HUDEP-2 (cell line): ENCODE results near the gene PRKAR2B.
"Not testable (repeated sequence)": the region's sequence is repeated elsewhere in the genome, so short reads cannot be mapped to it uniquely, and the experiment has no call there.

Source experiments
- DNase-seq, 76 experiments: peaks; one replicate each; lab custom pipeline; 2025; ENCODE audit not compliant: unreplicated experiment in 76 of 76; lab: John Stamatoyannopoulos, UW

Gene PRKAR2B

DNA sequence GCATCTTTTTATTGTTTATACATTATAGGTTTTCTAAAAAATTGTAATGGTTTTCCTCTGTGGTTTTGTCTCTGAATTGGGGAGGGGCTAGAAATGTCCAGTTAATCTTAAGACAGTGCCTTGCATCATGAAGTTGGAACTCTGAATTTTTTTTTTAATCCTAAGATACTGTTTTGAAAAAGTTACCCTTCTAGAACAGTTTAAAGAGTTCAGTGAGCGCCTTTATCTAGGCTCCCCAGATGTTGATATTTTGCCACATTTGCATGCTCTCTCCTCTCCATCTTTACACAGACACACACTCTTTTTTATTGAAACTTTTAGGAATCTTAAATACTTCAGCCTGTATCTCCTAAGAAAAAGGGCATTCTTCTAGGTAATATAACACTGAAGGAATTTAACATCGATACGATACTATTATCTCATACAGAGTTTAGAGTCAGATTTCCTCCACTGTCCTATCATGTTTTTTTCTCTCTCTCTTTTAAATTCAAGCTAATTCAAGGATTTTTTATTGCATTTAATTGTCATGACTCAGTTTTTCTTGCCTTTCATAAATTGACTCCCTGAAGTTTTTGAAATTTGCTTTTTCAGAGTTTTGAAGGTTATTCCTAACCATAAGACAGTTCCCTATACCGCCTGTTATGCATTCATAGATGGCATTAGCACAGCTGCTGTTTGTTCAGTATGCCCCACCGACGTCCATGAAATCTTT lies 31.5 kb downstream of the PRKAR2B start:
- peak in 45 of 76 experiments; percentile 1 to 81 (median 42) for DNase-seq

DNA sequence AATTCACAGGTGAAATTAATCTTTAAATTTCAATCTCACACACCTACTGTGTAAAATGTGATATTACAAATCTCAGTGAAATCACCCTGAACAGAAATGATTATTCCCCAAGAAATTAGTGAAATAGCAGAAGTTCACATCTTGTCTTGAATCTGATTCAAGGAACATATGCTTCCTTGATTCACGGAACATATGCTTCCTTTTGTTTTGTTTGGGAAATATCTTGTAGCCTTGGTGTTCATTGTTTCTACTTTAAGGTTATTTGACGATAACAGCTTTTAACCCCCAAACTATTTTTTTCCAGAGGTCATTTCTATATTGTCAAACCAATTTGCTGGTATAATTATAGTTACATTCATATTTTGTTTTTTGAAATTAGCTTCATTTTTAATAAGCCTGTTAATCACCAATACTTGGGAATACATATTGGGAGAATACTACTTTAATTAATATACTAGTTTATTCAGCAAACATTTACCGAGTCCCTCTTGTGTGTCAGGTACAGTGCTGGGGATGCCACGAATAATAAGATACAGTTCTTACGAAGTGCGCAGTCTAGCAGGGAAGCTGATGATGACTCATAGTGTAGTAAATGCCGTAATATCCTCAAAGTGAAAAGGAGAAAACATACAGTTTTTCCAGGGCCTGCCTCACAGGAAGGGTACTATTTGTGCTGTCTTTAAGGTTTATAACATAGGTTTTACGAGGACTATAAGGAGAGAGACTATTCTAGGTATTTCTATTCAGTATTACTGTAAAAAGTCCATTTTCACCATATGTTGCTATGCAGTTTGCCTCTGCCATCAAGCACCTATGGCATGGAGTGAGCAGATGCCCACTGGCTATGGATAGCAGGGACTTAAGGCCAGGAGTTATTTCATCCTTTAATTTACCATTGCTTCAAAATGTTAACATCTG lies 32.5 kb downstream of the PRKAR2B start:
- DNase-seq = no peak

DNA sequence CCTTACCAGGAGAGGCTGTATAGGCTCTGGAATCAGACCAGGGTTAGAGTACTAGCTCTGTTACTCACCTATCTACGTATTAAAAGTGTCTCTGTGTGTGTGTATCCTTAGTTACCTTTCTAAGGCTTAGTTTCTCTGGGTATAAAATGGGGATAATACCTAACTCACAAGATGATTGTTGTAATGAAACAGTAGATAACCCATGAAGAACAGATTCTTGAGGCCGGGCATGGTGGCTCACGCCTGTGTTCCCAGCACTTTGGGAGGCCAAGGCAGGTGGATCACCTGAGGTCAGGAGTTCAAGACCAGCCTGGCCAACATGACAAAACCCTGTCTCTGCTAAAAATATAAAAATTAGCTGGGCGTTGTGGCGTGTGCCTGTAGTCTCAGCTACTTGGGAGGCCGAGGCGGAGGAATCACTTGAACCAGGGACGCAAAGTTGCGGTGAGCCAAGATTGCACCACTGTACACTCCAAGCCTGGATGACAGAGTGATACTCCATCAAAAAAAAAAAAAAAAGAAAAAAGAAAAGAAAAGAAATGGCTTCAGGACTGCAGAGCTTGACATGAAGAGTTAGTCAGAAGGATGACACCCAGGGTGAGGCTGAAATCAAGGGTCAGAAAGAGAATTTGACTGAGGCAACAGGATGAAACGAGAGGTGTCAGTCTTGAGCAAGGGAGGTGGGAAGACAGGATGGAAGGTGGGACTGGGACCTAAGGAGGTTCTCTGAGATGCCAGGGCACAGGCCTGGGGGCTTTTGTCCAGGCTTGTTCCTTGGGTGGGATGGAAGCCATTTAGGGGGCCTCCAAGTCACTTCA lies 33.4 kb downstream of the PRKAR2B start:
- DNase-seq = peak in 1 of 76 experiments; percentile 31

DNA sequence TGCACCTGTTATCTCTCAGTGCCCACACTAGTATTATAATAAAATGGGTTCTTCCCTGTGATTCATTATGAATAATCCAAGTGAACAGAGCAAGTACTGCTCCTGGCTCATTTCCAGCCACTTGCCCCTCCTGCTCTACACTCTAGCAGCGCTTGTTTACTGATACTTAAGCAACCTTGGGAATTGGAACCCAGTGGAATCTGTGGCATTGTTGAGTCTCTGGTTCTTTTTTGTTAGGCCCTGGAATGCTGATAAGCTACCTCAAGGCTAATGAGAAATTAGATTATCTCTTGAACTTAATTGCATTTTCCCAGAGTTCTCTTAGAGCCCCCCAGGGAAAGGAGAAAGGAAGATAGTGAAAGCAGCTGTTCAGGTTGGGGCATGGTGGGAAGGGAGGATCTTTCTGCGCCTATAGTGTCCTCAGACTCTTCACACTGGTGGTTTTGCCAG lies 34.0 kb downstream of the PRKAR2B start:
- peak in 49 of 76 experiments; percentile 5 to 64 (median 31) for DNase-seq

DNA sequence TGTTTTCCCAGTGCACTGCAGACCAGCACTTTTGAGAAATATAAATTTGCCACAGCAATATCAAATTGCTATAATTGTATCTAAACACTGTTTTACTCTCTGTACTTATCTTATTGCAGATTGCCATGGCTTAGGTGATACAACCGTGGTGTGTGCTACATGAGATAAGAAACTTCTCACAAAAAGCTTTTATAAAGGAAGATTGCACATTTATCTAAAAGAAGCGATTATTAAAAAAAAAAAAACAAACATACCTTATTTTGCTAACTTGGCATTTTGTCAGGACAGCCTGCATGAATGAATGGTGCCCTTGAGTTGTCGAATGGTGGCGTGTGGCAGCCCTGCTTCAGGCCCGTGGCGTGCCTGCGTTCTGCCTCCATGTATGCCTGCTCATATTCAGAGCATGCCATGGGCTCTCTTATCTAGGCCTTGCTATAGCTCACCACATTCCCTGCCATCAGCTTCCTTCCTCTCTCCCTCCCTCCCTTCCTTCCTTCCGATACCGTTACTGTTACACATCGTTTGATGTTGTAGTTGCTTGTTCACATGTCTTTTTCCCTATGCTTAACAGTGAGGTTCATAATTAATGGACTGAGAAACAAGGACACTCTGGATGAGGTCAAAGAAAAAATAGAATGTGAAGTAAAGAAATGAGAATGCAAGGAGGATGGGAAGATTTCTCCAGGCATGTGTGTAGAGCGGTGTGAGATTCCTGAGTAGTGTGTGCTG lies 34.9 kb downstream of the PRKAR2B start:
- DNase-seq = peak in 61 of 76 experiments; percentile 12 to 74 (median 43)

DNA sequence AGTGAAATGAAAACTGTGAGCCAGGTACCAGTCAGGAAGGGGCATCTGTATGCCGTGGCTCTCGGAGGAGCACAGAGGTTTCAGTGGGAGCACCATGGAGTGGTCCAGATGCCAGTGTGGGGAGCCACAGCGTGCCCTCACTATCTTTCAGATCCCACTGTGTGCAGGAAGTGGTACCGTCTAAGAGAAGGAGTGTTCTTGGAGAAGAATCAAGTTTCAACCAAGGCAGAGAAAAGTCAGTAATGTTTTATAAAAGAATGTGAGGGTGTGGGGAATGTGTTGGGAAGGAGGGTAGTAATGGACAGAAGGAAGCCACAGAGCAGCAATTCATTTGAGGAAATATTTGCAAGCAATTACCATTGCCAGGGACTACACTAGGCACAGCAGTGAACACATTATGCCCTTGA lies 35.6 kb downstream of the PRKAR2B start:
- peak in 1 of 76 experiments; percentile 5 for DNase-seq

DNA sequence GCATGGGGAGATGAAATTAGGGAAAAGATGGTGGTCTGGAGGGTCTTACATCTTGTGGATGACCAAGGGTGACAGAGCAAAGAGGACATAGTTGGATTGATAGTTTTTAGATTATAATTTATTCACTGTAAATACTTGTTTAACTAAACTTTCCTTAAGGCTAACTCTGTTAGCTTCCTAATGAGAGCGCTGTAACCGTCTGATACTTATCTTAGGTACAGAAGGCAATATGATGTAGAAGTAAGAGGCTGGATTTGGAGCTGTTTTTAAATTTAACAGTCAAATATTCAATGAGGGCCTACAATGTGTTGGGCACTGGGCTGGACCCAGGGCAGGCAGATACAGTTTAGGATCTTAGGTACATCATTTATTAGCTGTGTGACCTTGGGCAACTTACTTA lies 36.0 kb downstream of the PRKAR2B start:
- DNase-seq = no peak

DNA sequence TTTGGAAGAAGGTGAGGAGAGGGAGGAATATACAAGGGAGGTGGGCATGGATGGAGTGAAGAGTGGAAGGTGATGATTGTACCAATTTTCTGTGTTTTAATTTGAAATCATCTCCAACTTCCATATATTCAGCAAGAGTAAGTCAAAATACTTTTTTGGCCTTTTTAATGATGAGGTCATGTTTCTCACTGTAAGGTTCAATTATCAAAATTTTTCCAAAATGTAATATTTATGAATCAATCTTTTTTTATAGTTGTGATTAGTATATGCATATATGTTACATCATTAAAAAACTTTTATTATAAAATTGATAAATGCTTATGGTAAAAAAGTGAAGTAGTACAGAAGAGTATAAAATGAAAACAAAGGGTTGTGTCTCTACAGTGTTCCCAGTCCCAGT lies 40.7 kb downstream of the PRKAR2B start:
- no peak for DNase-seq

DNA sequence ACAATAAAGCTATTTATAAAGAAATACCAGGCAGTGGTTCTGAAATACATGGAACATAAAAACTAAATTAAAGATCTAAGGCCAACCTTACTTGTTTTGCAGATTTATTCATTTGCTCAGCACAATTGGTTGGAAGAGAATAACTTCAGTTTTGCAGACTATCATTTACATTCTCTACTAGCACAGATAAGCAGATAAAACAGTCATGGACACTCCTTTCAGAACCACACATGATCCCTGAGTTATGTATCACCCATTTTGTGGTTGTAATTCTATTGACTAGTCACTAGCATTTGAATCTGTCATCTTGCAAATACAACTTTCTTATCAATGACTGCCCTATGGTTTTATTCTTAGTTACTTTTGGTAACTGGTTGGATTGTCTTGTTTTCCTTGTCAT lies 45.1 kb downstream of the PRKAR2B start:
- DNase-seq = peak in 5 of 76 experiments; percentile 15 to 26 (median 19)

DNA sequence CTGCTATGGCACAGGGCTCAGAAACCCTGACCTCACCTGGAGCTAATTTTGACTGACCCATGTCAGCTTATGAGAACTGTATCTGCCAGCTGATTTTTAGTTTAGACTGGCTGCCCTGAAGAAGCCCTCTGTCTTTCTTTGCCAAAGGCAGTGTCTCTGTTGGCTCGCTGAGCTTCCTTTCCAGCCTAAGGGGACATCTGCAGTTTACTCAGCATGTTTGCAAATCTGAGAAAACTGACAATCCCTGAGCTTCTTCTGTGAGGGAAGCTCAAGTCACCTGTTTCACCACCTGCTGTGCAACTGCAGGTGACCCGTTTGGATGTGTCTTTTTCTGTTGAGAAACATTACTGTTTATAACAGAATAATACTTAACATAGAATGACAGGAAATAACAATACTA lies 46.0 kb downstream of the PRKAR2B start:
- no peak for DNase-seq

DNA sequence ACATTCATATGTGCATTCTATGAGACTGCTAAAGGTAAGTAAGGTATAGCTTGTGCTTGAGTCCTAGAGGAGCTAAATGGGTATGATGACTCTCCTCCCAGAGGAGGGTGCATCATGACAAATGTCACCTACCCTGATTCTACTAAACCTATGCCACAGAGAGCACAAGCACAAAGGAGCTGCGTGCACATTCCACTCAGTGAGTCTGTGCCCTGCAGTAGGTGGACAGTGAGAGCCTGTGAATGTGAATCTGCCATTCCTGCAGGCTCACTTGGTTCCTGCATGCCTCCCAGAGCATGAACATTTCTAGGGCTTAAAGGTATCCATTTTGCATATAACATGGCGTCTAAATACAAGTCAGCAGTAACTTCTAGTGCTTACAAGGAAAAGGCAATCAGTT lies 46.8 kb downstream of the PRKAR2B start:
- no peak for DNase-seq

DNA sequence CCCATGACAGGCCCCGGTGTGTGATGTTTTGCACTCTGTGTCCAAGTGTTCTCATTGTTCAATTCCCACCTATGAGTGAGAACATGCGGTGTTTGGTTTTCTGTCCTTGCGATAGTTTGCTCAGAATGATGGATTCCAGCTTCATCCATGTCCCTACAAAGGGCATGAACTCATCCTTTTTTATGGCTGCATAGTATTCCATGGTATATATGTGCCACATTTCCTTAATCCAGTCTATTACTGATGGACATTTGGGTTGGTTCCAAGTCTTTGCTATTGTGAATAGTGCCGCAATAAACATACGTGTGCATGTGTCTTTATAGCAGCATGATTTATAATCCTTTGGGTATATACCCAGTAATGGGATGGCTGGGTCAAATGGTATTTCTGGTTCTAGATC lies 49.2 kb downstream of the PRKAR2B start:
- not testable (repeated sequence) for DNase-seq

DNA sequence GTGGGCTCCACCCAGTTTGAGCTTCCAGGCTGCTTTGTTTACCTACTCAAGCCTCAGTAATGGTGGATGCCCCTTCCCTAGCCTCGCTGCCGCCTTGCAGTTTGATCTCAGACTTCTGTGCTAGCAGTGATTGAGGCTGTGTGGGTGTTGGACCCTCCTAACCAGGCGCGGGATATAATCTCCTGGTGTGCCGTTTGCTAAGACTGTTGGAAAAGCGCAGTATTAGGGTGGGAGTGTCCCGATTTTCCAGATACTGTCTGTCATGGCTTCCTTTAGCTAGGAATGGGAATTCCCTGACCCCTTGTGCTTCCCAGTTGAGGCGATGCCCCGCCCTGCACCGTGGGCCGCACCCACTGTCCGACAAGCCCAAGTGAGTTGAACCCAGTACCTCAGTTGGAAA lies 54.6 kb downstream of the PRKAR2B start:
- DNase-seq = not testable (repeated sequence)

DNA sequence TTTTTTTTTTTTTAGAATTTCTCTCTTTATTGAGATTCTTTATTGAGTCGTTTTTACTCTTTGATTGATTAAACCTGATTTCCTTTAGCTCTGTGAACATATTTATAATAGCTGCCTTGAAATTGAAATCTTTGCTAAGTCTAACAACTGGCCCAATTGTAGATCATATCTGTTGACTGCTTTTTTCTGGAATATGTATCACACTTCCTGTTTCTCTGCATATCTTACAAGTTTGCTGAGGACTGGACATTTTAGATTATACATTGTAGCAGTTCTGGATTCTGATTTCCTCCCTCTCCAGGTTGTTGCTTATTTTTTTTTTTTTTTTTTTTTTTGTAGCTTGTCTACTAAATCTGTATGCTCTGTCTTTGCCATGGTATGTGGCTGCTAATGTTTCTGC lies 56.3 kb downstream of the PRKAR2B start:
- no peak for DNase-seq

DNA sequence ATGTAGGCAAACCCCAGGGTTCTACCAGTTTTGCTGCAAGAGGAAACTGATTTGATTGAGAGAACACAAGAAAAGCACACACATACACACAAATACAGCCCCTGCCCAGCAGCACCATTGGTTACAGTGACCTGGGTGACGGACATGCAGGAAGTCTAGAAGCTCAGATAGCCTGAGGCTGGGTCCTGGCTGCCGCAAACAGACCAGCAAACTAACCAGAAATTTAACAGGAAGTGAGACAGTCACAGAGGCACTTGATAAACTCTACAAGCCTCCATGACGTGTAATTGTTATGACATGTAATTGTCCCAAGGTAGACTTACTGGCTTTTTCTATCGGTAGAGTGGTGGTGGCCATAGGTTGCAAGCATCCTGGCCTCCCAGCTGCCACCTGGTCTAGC lies 58.9 kb downstream of the PRKAR2B start:
- DNase-seq = no peak

DNA sequence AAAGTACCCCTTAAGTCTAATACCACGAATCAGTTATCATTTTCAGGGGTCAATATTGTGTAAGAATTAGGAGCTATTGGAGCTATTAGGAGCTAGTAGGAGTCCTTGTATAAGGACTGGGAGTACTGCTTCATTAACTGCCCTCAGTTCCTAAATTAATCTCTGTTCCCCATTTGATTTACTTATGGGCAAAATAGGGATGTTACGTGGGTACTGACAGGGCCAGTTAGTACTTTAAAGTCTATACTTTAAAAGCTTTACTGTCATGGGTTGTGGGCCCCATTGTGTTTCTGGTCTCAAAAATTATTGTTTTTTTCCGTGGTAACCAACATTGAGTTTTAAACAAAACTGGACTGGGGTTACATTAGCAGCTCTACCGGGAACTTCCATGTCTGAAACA lies 60.3 kb downstream of the PRKAR2B start:
- DNase-seq = no peak

DNA sequence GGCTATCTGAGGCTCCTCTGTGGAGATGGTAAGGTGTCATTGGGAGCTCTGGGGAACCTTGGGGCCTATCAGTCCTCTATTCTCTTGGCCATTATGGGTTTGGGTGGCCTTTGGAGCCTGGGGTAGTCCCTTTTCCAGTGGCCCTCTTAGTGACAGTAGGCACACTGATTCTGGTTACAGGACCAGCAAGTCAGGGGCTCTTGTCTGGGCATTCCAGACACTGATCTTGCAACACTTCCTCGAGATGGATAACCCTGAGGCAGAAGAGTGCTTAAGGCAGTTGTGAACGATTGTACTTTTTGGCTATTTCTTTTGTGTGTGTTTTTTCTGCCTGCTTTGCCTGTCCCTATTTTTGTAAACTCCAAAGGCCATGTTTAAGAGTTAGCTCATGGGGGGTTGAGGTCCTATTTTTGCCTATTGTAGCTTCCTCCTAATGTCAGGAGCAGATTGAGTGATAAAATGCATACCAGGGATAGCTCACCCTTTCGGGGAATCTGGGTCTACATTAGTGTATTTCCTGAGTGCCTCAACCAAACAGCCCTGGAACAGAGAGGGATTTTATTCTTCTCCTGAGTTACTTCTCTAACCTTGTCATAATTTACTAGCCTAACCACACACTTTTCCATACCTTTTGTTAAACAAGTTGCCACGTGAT lies 61.2 kb downstream of the PRKAR2B start:
- no peak for DNase-seq

DNA sequence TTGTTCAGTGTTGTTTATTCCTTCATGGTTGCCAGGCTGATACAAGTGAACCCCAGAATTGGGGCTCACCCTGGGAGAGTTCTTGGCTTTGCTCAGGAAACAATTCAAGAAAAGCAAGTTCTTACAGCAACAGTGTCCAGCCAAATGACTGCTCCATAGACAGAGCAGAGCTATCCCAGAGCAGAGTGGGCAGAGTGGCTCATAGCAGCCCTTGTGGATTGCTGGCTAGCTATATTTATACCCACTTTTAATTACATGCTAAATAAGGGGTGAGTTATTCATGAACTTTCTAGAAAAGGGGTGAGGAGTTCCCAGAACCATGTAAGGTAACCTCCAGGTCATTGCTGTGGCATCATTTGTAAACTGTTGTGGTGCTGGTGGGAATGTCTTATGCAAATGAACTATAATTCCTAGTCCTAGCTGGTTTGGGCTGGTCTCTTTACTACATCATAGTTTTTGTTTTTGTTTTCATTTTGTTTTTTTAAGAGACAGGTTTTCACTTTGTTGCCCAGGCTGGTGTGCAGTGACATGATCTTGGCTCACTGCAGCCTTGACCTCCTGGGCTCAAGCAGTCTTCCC lies 64.4 kb downstream of the PRKAR2B start:
- DNase-seq = no peak

DNA sequence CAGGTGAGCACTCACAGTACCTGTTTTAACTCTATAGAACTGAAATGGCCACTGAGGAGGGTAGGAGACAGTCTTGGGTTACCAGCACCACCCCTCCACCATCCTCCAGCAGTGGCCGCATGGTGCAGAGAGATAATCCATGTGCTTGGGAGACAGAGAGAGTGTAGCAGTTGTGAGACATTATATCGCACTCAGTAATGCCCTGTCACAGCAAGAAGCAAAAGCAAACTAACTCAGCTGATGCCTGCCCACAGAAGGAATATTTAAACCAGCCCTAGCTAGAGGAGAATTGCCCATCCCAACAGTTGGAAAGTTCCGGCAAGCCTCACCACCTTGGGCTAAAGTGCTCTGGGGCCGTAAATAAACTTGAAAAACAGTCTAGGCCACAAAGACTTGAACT lies 65.5 kb downstream of the PRKAR2B start:
- DNase-seq = peak in 26 of 76 experiments; percentile 7 to 55 (median 24)
